ENCODE results near the gene LTO1. TPM values are rescaled to one million over a fixed set of nuclear protein-coding genes. Genes with fewer than 3 reads are reported as not detected.
A peak's percentile ranks its signal among the peaks of the same experiment; 100 is the strongest.

The LTO1 gene, protein sequence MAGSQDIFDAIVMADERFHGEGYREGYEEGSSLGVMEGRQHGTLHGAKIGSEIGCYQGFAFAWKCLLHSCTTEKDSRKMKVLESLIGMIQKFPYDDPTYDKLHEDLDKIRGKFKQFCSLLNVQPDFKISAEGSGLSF
- total RNA-seq, result 16.9 TPM
- 15.9 TPM for polyA plus RNA-seq

DNA sequence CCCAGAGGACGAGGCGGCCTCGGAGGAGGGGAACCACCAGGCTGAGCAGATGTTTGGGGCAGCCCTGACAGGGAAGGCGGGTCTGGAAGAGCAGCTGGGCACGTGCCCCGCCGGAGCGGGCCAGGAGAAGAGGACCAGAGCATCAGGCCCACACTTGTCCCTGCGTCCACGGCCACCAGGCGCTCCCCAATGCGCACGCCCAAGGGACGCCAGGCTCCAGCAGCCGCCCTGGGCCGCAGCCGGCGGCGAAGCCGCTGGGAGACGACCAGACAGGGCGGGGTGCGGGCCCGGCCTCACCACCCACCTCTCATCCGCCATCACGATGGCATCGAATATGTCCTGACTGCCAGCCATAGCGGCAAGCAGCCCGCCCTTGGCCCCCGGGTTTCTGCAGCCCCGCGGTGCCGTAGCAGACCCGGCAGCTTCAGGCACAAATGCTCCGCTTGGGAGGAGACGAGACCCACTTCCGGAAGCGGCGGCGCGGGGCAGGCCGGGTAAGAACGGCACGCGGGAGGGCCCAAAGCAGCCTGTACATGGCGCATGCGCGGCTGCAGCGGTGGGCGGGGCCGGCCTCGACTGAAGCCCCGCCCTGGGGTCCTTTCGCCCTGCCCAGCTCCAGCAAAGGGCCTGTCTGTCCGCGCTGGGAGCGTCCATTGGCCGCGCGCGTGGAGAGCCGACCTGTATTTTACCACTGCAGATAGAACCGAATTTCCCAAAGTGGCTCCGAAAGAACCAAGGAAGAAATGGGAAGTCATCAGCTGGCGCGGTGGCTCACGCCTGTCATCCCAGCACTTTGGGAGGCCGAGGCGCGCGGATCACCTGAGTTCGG is at the start of gene LTO1:
Gene LTO1, minus strand, starts transcription at position 468 of the 829 bp plus-strand sequence. Its CDS starts 114 bp downstream, at position 354.
- DNase-seq (ENCODE audit: extremely low spot score), result peak; percentile 82
- Histone ChIP-seq H3K27ac (ENCODE audit: low read depth) (peak within 1 kb of the TSS; percentile 46), H3K4me1 (ENCODE audit: insufficient read depth) (peaks cover 3% of the 10 kb centered on the region), H3K4me3 (ENCODE audit: low read depth, low read length) (peak within 1 kb of the TSS; percentile 88), H3K36me3 (ENCODE audit: insufficient read depth) (no peaks in the 10 kb centered on the region)
- 3% methylated on average over 72 of the region's 72 CpGs for WGBS

DNA sequence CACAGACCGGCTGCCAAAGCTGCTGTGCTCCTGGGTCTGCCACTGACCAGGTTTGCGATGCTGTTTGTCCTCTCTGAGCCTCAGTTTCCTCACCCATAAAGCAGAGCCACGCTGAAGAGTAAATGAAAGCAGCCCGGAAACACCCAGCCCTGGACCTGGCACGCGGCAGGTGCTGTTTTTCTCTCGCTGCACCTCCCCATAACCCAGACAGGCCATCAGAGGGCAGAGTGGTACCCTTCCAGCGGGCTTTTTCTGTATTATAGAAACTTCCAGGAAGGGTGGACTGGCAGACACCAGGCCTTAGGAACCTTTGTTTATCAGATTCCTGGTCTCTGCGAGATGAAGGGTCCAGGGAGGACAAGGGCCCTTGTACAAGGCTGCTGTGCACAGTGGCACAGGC is 46.6 kb upstream of the LTO1 start:
- Histone ChIP-seq H3K36me3 (ENCODE audit: insufficient read depth) (no peaks in the 10 kb centered on the region), H3K4me1 (ENCODE audit: insufficient read depth) (no peaks in the 10 kb centered on the region), H3K27ac (ENCODE audit: low read depth) (no peak overlapping the region), H3K4me3 (ENCODE audit: low read depth, low read length) (no peak overlapping the region)
- no peak for DNase-seq (ENCODE audit: extremely low spot score)
- WGBS, result 45% methylated on average over 9 of the region's 9 CpGs

DNA sequence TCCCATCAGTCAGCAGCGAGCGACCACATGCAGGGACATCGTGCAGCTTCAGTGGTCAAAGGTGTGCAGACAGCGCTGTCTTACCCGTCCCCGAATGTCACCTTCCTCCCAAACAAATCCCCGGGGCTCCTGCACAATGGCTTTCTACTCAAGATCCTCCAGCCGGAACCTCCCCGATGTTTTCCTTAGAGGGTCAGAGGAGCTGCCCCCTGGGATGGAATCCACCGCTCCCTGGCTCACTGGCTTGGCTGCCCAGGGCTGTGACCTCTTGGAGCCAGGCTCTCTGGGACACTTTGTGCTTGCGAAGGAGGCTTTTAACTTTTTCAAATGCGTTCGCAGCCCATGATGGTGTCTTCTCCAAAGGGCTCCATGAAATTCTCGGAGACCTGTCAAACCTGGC is 46.0 kb upstream of the LTO1 start:
- Histone ChIP-seq H3K4me1 (ENCODE audit: insufficient read depth) (no peaks in the 10 kb centered on the region), H3K36me3 (ENCODE audit: insufficient read depth) (no peaks in the 10 kb centered on the region), H3K27ac (ENCODE audit: low read depth) (no peak overlapping the region), H3K4me3 (ENCODE audit: low read depth, low read length) (no peak overlapping the region)
- no peak for DNase-seq (ENCODE audit: extremely low spot score)
- 34% methylated on average over 14 of the region's 14 CpGs for WGBS

DNA sequence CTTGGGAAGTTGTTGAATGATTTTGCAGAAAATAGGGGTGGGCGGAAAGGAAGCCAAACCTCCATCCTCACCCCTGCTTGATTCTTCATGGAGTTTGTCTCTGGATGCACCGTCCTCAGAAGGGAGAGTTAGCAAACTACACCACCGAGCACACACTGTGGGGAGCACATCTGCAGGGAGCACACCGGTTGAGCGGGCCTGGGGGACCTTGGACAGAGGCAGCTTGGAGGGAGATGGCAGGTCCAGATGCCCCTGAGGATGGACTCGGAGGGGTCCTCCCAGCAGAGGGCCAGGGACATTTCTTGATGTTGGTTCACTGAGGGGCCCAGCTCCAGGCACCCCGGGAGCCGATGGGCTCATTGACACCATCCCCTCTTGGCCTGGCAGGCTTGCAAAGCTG is 43.8 kb upstream of the LTO1 start:
- Histone ChIP-seq H3K27ac (ENCODE audit: low read depth) (no peak overlapping the region), H3K4me3 (ENCODE audit: low read depth, low read length) (no peak overlapping the region), H3K4me1 (ENCODE audit: insufficient read depth) (no peaks in the 10 kb centered on the region), H3K36me3 (ENCODE audit: insufficient read depth) (no peaks in the 10 kb centered on the region)
- DNase-seq (ENCODE audit: extremely low spot score), result no peak
- WGBS, result 77% methylated on average over 8 of the region's 8 CpGs

DNA sequence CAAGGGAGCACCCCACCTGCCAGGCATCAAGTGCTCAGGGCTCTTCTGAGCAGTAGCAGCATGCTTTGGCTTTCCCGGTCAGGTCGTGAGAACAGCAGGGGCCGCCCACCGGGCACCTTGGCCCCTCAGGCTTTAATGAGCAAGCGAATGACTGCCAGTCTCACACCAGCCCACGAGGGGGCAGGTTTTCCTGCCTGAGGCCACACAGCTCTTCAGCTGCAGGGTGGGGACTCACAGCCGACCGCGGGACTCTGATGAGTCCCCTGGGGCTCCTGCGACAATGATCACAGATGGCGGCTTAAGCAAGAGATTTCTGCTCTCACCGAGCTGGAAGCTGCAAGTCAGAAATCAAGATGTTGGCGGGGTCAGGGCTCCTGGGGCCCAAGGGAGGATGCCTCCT is 43.0 kb upstream of the LTO1 start:
- no peak for DNase-seq (ENCODE audit: extremely low spot score)
- Histone ChIP-seq H3K4me3 (ENCODE audit: low read depth, low read length) (no peak overlapping the region), H3K4me1 (ENCODE audit: insufficient read depth) (no peaks in the 10 kb centered on the region), H3K27ac (ENCODE audit: low read depth) (no peak overlapping the region), H3K36me3 (ENCODE audit: insufficient read depth) (no peaks in the 10 kb centered on the region)
- 3% methylated on average over 13 of the region's 13 CpGs for WGBS

DNA sequence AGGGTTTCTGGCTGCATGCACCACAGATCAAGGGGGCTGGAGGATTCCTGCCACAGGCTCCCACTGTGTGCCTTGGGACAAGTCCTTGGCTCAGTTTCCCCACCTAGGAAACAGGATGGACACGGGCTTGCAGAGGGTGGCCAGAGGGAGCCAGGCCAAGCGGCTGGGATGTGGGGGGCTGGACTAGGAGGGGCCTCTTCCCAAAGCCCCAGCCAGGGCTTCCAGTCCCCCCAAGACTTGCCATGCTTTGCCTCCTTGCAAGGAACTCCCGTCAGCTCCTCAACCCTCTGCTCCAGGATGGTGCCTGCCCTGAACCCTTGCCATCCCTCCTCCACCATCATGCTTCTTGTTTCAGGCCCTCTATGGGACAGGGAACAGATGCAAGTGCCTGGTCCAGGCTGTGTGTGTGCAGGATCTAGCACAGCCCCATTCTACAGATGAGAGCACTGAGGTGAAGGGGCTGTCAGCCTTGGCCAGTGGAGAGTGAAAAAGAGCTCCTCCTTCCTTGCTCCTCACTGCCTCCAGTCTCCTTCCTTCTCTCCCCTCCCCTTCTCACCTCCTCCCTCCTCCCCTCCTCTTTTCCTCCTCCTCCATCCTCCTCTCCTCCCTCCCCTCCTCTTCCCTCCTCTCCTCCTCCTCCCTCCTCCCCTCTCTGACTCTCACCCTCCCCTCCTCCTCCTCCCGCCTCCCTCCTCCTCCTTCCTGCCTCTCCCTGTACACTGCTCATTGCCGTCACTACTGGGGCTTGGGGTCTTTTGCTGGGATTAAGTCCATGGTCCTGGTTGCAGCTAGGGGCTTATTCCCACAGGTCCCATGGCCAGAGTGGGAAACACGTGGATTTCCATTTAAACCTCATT is 42.0 kb upstream of the LTO1 start:
- WGBS, result 60% methylated on average over 6 of the region's 6 CpGs
- Histone ChIP-seq H3K27ac (ENCODE audit: low read depth) (no peak overlapping the region), H3K4me3 (ENCODE audit: low read depth, low read length) (no peak overlapping the region), H3K4me1 (ENCODE audit: insufficient read depth) (no peaks in the 10 kb centered on the region), H3K36me3 (ENCODE audit: insufficient read depth) (no peaks in the 10 kb centered on the region)
- DNase-seq (ENCODE audit: extremely low spot score), result no peak

DNA sequence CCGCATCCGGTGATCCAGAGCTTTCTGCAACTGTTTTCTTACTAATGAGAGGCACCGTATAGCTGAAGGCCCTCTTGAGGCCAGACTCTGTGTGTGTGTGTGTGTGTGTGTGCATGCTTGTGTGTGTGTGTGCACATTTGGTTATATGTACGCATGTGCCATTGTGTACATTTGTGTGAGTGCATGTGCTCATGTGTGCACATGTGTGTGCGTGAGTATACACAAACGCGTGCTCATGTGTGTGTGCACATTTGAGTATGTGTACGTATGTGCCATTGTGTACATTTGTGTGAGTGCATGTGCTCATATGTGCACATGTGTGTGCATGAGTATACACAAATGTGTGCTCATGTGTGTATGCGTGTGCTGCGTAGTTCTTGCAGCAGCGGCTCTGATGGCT is 40.9 kb upstream of the LTO1 start:
- Histone ChIP-seq H3K4me3 (ENCODE audit: low read depth, low read length) (no peak overlapping the region), H3K4me1 (ENCODE audit: insufficient read depth) (no peaks in the 10 kb centered on the region), H3K36me3 (ENCODE audit: insufficient read depth) (no peaks in the 10 kb centered on the region), H3K27ac (ENCODE audit: low read depth) (no peak overlapping the region)
- DNase-seq (ENCODE audit: extremely low spot score), result no peak
- WGBS, result 78% methylated on average over 11 of the region's 11 CpGs

DNA sequence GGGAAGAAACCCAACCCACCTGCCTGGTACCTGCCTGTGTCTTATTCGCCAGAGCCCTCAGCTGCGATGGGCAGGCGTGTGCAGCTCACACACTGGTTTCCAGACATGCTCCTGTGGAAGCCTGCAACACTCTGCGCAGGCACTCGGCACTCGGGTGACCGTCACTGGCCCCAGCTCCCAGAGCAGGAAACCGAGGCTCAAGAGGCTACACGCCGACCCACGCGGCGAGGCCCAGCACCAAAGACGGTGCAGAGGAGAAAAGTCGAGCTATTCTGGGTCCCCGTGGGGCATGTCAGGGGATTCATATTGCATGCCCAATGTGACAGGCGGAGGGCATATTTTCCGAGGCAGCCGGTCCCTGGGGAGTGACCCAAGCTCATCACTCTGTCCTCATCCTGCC is 40.3 kb upstream of the LTO1 start:
- no peak overlapping the region for H3K27ac ChIP-seq (ENCODE audit: low read depth)
- H3K36me3 ChIP-seq (ENCODE audit: insufficient read depth), result no peaks in the 10 kb centered on the region
- DNase-seq (ENCODE audit: extremely low spot score), result no peak
- WGBS, result 81% methylated on average over 19 of the region's 19 CpGs
- no peak overlapping the region for H3K4me3 ChIP-seq (ENCODE audit: low read depth, low read length)
- no peaks in the 10 kb centered on the region for H3K4me1 ChIP-seq (ENCODE audit: insufficient read depth)

DNA sequence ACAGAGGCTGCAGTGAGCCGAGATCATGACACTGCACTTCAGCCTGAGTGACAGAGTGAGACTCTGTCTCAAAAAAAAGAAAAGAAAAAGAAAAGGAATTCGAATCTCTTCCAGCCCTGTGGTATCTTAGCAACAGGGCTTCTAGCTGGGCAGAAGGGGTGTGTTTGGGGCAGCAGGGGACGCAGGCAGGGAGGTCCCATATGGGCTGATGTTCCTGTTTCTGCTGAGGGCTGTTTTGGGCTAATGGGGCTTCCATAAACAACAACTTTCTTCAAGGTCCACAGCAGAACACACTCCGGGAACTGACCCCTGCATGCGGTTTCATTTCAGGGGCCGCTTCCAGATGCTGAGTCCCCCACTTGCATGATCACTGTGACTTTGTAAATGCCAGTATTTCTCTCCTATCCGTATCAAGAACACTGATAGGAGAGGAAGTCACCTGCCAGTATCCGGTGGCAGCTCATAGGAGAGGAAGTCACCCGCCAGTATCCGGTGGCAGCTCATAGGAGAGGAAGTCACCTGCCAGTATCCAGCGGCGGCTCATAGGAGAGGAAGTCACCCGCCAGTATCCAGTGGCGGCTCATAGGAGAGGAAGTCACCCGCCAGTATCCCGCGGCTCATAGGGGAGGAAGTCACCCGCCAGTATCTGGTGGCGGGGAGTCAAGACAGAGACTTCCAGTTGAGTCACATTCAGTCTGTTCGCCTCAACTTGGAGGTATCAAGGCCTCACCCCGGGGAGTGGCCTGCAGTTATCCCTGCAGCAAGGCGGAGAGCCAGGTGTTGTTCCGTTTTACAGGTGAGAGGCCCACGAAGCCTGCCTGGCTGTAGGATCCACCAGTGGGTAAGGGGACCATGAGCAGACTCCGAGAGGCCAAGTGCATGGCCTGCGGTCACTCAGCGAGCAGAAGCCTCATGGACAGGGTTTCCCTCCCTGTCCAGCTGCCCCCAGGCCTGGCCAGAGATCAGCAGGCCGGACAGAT is 37.0 kb upstream of the LTO1 start:
- Histone ChIP-seq H3K4me1 (ENCODE audit: insufficient read depth) (no peaks in the 10 kb centered on the region), H3K36me3 (ENCODE audit: insufficient read depth) (no peaks in the 10 kb centered on the region), H3K4me3 (ENCODE audit: low read depth, low read length) (no peak overlapping the region), H3K27ac (ENCODE audit: low read depth) (no peak overlapping the region)
- DNase-seq (ENCODE audit: extremely low spot score), result no peak
- WGBS, result 75% methylated on average over 28 of the region's 28 CpGs

DNA sequence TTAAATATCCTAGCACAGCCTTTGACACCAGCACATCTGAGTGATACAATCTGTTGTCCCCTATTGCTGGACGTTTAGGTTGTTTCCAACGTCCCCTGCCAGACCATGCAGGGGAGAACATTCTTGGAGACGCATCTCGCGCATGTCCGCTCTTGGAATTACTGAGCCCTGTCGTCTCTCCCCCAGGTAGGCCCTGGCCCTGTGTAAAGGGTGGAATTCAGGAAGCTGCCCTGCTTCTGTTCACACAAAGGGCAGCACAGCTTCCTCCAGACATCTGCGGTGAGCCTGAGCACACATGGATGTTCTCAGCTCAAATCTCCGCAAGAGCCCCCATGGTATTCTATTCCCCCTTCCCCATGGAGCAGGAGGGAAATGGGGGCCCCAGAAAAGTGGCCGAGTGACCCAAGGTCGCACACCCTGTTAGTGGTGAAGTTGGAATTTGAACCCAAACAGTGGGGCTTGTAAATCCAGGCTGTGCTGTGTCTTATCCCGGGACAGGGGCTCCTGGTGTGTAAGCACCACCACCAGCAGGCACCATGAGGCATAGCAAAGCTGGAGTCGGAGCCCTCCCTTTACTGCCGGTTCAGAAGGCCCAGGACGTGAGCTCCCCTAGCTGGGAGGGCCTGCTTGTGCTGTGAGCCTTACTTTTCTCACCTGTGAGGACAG is 33.7 kb upstream of the LTO1 start:
- no peak overlapping the region for H3K27ac ChIP-seq (ENCODE audit: low read depth)
- H3K36me3 ChIP-seq (ENCODE audit: insufficient read depth), result no peaks in the 10 kb centered on the region
- no peak overlapping the region for H3K4me3 ChIP-seq (ENCODE audit: low read depth, low read length)
- H3K4me1 ChIP-seq (ENCODE audit: insufficient read depth), result no peaks in the 10 kb centered on the region
- DNase-seq (ENCODE audit: extremely low spot score), result no peak
- WGBS, result 59% methylated on average over 15 of the region's 15 CpGs

DNA sequence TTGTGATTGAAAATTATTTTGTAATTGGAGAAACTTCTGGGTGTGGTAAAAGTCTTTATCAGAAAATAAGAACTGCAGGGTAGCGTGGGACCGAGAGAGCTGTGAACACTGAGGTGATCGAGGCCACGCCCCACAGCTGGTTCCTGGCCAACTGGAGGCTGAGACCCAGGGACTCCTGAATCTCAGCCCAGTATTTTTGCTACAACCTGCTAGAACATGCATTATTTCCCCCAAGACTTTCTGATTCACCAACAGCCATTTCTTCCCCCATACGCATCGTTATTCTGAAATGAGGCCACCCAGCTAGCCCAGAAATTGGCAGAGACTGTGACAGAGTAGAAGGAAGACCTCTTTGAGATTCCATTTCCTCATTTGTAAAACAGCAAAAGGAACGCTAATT is 32.0 kb upstream of the LTO1 start:
- no peak for DNase-seq (ENCODE audit: extremely low spot score)
- Histone ChIP-seq H3K4me1 (ENCODE audit: insufficient read depth) (no peaks in the 10 kb centered on the region), H3K4me3 (ENCODE audit: low read depth, low read length) (no peak overlapping the region), H3K36me3 (ENCODE audit: insufficient read depth) (no peaks in the 10 kb centered on the region), H3K27ac (ENCODE audit: low read depth) (no peak overlapping the region)
- WGBS, result 34% methylated on average over 7 of the region's 7 CpGs

DNA sequence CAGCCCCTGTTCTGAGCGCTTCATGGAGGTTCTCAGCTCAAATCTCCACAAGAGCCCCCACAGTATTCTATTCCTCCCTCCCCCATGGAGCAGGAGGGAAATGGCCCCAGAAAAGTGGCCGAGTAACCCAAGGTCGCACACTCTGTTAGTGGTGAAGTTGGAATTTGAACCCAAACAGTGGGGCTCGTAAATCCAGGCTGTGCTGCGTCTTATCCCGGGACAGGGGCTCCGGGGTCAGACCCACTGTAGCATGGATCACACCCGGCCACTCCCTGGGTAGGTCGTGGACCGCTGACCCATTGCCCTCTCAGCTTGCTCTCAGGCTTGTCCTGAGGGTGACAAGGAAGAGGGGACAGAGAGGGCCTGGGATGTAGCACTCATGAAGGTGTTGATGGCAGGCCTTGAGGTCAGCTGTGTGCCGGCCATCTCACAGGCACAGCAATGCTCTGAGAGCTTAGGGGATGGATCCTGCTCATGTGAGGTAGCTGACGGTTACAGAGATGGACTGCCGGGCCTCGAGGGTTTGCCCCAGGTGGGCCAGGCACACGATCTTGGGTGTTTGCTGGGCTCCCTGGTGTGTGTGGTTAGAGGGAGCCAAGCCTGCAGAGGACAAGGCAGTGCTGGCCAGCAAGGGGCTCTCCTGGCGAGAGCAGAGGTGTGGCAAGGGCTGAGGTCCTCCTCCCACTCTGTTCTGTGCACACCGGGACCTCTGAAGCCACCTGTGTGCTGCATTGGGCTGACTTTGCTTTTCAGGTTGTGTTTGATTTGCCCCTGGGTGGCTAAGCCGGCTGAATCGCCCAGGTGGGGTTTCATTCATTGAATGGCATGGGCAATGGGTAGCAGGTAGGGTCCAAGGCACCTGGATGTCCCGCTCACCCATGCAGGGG is 31.0 kb upstream of the LTO1 start:
- no peaks in the 10 kb centered on the region for H3K36me3 ChIP-seq (ENCODE audit: insufficient read depth)
- 58% methylated on average over 20 of the region's 20 CpGs for WGBS
- H3K4me1 ChIP-seq (ENCODE audit: insufficient read depth), result no peaks in the 10 kb centered on the region
- no peak overlapping the region for H3K4me3 ChIP-seq (ENCODE audit: low read depth, low read length)
- H3K27ac ChIP-seq (ENCODE audit: low read depth), result no peak overlapping the region
- no peak for DNase-seq (ENCODE audit: extremely low spot score)

Measured in urinary bladder (tissue), 4 donors.